Fibroblast of skin of left quadriceps (primary cell): ENCODE measurements around the gene MRNIP.

Experiments used
- DNase-seq, 2 experiments: peaks; one replicate each; pipeline ENCODE4 v3.0.0-alpha.2; 2013; ENCODE audit warnings: low read depth in 2 of 2

Gene MRNIP

GRCh38 chr5:179821298-179822058 is 37.1 kb downstream of the MRNIP start:
- peak; percentile 70 to 72 for DNase-seq

- DNase-seq = peak; percentile 54 to 59
Observed at GRCh38 chr5:179820483-179821297, 37.9 kb downstream of the MRNIP start, which contains the start of gene SQSTM1. Gene SQSTM1, plus strand, starts transcription at chr5:179820905. Its CDS starts 32 bp downstream, at chr5:179820937.

GRCh38 chr5:179820127-179820482 is 38.5 kb downstream of the MRNIP start:
- no peak for DNase-seq

DNA sequence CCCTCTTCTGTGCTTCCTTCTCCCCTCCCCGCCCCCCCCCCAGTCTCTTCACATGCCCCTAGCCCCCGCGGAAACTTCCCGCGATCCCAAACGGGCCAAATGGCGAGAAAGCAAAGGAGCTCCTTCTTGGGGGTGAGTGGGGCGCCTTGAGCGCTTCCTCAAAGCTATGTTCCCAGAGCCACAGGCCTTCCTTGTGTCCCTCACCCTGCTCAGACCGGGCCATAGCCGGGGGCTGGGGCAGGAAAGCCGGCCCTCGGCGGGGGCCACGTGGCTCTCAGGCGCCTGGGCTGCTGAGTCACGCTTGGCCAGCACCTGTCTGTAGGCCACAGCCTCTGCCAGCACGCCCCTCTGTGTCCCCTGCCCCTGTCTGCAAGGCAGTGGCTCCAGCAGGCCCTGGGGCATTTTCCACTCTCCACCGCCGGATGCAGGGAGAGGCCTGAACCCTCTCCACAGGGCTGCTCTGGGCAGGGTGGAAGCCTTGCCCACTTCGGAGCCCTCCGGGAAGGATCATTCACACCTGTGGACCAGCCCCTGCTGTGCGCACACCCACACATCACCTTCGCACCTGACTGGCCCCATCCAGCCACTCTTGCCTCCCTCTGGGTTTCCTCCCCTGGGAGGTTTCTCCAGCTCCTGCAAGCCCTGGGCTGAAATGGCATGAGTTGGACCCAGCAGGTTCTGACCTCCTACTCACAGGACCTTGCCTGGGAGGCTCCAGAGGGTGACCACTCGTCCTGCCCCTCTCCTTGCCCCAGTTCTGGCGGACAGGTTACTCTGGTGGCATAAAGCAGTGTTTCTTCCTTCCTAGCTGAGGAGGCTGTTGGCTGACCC is 39.1 kb downstream of the MRNIP start:
- no peak for DNase-seq

- peak; percentile 59 to 64 for DNase-seq
Observed at GRCh38 chr5:179818746-179819295, 39.8 kb downstream of the MRNIP start.

DNA sequence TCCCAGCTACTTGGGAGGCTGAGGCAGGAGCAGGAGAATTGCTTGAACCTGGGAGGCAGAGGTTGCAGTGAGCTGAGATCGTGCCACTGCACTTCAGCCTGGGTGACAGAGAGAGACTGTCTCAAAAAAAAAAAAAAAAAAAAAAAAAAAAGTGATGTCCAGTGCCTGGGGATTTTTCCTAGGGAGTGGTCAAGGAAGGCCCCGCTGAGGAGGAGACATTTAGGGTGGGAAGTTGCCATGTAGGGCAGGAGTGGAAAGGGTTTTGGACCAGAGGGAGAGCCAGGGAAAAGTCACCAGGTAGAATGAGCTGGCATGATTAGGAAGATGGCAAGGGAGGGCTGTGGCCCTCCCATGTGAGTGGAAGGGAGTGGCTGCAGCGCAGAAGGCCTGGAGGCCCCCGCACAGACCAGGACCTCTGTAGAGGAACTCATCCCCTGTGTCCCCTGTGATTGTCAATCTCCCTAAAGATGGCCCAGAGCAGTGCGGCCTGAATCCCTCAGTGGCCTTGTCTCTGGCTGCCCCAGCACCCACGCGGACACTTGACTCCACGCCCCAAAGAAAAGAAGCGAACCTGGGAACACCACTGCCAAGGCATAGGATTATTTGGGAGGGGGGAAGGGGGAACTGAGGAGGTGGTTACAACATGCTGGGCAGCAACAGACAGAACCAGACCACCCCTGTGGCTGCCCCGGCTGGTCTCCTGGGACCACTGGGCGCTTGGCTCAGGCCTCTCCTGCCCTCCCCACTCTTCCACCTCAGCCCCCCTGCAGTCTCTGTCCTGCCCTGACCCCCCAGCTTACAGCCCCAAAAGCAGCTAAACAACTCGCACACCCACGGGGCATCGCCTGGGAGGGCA is 40.5 kb downstream of the MRNIP start:
- no peak for DNase-seq

DNA sequence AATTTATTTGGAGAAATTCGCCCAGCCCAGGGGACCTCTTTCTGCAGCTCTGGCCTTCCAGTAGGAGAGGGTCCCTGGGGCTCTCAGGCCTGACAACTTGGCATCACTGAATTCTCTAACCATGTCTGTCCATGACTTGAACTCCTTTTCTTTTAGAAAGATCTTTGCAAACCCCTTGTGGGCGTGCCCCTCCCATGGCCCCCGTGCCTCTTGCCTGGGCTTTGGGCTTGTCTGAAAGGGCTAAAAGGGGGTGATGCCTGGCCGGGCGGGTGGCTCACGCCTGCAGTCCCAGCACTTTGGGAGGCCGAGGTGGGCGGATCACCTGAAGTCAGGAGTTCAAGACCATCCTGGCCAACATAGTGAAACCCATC is 41.2 kb downstream of the MRNIP start:
- DNase-seq = no peak

GRCh38 chr5:179816796-179817469 is 41.7 kb downstream of the MRNIP start:
- DNase-seq = no peak

GRCh38 chr5:179816401-179816795 is 42.2 kb downstream of the MRNIP start:
- no peak for DNase-seq

- no peak for DNase-seq
Observed at GRCh38 chr5:179815491-179816249, 42.9 kb downstream of the MRNIP start.

- DNase-seq = no peak
Observed at GRCh38 chr5:179814090-179814489, 44.5 kb downstream of the MRNIP start.

DNA sequence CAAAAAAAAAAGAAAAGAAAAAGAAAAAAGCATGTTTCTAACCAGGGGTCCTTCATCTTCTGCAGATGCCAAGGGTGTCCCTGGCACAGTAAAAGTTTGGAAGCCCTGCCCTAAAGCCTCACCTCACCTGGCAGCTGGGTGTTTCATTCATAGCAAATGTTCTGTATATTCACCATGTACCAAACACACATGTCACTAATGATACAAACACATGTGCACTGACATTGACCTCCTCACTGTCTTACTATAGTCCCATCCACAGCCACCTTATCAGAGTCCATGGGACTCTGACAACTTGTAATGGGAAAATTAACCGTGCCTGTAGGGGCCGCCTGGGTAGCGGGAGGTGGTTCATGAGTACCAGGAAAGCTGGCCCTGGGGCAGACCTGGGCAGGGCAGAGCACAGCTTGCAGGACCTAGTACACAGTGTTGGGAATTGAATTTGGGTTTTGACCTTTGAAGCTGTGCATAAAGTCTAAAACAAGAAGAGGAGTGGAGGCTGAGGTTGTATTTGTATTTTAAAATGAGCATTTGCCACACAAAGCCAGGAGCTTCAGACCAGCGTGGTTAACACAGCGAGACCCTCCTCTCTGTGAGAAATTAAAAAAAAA is 45.5 kb downstream of the MRNIP start:
- no peak for DNase-seq

- DNase-seq = no peak
Observed at GRCh38 chr5:179812135-179812825, 46.3 kb downstream of the MRNIP start.

DNA sequence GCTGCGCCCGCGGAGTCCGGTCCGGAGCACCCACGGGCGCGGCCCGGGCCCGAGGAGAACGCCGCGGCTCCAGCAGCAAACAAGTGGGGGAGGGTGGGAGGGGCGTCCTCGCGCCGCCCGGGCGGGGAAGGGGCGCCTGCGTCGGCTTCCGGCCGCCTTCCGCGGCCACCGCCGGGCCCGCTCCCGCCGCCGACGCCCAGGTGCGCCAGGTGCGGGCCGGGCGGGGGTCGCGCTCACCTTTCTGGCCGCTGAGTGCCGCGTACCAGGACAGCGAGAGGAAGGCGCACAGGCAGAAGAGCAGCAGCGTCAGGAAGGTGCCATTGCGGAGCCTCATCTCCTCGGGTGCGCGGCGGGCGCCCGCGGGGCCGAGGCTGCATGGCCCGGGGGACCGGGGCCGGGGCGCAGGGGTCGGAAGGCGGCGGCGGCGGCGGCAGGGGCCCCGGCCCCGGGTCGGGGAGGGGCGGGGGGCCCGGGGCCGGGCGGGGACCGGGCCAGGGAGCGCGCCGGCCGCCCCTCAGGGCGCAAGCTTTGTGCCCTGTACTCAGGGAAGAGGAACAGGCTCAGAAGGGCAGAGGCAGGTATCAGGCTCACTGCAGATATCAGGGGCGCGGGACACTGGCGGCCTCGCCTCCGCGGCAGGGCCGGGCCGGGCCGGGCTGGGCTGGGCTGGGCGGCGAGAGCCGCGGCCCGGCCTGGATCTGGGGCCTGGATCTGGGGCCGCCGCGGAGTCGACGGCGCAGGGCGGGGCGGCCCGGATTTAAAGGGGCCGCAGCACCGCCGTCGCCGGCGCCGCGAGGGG is 52.2 kb downstream of the MRNIP start, which contains the start of gene MGAT4B:
Gene MGAT4B, minus strand, starts transcription at position 617 of the 799 bp plus-strand sequence. Its CDS starts 283 bp downstream, at position 334.
- no peak for DNase-seq

- no peak for DNase-seq
Observed at GRCh38 chr5:179805529-179806249, 52.9 kb downstream of the MRNIP start.

GRCh38 chr5:179805070-179805528 is 53.5 kb downstream of the MRNIP start:
- DNase-seq = no peak

- no peak for DNase-seq
Observed at GRCh38 chr5:179804555-179804947, 54.1 kb downstream of the MRNIP start.
